GM20000 (cell line): ENCODE measurements around the gene JAZF1.

Experiments used
- DNase-seq: peaks from one replicate; pipeline ENCODE4 v3.0.0; 2012; ENCODE audit warnings: low spot score
- TF ChIP-seq, protein P1 (sequence below): IDR thresholded peaks from 2 replicates; pipeline ENCODE4 v1.5.1; 2012; ENCODE audit warnings: mild to moderate bottlenecking, control low read depth; ENCODE audit errors: extremely low read depth, missing control alignments

The JAZF1 gene

DNA sequence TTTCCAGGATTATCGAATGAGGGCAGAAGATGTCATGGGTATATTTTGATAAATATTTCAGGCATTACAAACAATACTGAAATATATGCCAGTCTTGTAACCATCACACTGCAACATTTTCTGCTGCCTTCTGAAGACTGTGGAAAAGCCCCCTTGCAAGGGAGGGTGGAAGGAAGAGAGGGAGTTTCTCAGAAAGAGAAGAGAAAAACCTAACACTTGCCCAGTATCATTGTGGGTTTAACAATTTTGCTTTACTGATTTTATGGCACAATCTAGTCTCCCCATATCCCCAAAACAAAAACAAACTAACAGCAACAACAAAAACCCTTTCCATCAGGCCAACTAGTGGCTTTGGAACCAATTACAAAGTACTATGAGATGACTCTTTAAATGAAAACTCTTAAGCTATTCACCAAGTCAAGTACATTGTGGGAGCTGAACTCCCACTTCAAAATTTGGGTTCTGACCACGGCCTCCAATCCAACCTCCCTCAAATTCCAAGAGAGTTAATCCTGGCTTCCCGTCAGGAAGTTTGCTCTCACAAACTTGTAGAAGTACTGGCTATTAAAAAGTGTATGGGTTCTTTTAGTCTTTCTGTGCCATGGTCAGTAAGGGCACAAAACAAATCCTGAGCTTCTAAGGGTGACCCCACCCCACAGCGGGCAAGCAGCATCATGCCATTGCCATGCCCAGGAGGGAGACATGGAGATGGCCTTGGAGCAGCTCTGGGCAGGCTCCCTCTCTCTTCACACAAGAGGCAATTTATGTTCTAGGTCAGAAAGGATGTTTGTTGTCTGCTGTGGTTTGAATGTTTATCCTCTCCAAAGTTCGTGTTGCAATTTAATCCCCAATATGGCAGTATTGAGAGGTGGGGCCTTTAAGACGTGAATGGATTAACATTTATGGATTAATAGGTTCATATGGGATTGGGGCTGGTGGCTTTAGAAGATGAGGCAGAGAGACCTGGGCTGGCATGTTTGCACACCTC is 96.3 kb downstream of the JAZF1 start:
- TF ChIP-seq, protein P1, sequence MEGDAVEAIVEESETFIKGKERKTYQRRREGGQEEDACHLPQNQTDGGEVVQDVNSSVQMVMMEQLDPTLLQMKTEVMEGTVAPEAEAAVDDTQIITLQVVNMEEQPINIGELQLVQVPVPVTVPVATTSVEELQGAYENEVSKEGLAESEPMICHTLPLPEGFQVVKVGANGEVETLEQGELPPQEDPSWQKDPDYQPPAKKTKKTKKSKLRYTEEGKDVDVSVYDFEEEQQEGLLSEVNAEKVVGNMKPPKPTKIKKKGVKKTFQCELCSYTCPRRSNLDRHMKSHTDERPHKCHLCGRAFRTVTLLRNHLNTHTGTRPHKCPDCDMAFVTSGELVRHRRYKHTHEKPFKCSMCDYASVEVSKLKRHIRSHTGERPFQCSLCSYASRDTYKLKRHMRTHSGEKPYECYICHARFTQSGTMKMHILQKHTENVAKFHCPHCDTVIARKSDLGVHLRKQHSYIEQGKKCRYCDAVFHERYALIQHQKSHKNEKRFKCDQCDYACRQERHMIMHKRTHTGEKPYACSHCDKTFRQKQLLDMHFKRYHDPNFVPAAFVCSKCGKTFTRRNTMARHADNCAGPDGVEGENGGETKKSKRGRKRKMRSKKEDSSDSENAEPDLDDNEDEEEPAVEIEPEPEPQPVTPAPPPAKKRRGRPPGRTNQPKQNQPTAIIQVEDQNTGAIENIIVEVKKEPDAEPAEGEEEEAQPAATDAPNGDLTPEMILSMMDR, result no peak

DNA sequence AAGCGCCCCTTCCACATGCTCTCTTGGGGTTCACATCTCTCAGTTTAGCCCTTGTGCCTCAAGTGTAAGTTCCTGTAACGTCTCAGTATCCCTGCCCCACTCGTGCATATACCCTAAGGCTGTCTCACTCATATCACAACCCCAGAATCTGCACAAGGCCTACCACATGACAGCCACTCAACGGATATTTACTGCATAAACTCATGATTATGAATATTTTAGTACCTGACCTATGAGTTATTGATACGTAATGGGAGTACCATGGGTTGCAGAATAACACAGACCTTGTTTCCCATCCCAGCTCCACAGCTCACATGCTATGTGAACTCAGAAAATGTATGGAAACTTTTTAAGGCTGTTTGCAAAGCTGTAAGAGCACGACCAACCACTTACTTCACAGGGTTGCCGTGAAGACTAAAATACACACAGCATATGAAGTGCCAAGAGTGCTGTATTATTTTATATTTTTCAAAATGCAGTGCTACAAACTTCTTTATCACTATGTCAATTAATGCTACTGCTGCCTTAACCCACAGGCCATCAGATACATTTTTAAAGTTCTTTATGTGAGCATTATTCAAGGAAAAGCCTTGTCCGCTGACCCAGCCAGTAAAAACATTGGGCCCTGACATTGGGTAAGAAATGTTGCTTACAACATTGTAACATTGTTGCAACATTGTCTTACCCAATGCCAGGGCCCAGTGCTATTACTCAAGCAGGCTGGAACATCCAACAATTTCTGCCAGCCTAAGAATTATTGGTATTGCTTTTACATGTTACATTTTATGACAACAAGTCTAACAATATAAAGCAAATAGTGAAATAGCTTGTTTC is 97.2 kb downstream of the JAZF1 start:
- TF ChIP-seq, protein P1, result no peak
- no peak for DNase-seq

More for the DNA sequence above, 96.3 kb downstream of the JAZF1 start:
- DNase-seq, result no peak

DNA sequence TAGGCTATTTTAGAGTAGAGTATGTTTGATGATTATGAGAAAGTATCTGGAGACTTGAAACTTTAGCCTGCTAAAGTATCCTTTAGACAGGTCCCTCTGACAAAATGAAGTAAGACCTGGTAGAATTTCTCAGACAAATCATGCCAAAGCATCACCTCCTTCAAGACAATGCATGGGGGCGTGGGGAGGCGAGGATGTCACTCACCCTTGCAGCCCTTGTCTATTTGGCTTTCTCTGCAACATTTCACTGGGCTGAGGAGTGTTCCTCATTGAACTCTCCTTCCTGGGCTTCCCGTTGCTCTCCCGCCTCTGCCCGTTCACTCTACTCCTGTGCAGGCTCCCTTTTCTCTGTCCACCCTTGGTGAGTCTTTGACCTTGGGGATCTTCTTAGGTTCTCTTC is 98.5 kb downstream of the JAZF1 start:
- TF ChIP-seq, protein P1, result no peak
- DNase-seq, result no peak

DNA sequence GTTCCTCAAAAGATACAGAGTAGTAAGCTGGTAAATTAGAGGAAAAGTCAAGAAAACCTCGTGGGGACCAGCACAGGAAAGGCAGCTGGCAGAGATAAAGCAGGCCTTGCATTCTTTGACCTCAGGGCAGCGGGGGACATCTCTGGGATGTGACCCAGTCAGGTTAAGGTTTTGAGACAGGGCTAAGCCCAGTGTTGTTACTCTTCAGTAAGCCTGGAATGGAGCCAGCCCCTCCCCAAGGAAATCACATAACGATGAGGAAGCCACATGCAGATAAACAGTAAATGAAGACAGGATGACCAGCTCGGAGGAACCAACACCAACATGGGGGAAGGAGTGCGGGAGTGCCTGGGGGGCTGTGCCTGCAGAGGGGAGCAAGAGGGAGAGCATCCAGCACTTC is 99.6 kb downstream of the JAZF1 start:
- TF ChIP-seq, protein P1, result no peak
- DNase-seq, result no peak

DNA sequence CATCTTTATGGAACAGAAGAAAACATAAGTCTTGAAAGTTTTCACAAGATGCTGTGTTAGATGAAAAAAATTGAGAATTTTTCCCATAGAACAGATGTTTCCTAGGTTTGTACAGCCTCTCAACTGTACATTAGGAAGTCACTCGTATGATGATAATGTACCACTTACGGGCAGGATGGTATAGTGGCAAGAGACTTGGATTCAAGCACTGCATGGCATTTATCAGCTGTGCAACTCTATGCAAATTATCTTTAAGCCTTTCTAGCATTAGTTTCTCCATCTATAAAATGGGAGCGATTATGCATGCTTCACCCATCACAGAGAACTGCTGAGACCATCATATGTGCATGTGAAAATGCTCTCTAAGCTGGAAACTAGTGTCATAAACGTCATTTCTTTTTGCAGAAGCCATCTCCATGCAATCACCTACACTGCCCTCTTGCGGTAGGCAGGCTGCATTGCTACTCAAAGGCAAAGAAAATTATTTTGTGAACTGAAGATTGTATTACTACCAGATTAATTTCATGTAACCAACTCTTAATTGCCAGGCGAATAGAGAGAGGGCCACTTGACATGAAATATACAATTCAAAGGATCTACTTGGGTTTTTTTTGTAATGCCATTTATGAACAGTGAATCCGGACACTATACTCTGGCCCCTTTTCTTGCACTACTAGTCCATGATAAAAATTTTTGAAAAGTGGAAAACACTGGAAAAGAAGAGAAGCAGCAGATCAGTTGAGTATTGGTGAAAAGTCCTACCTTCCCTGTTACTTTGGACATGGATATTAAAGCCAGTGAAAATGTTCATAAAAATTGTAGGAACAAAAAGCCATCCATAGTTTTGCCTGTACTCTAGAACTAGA is 102.3 kb downstream of the JAZF1 start:
- peak; percentile 46 for DNase-seq
- TF ChIP-seq, protein P1, result peak; percentile 97

- no peak for DNase-seq
Observed at GRCh38 chr7:28077616-28078015, 103.0 kb downstream of the JAZF1 start.

More at GRCh38 chr7:28077616-28078015, 103.0 kb downstream of the JAZF1 start:
- TF ChIP-seq, protein P1, result no peak
